SK-N-MC (cell line): ENCODE measurements around the gene HABP2.

Experiments
- EZH2 ChIP-seq: fragments of 200-600 bp; sonication (generic); IDR thresholded peaks from one replicate; pipeline ENCODE4 v1.6.1; 2017; ENCODE audit warnings: antibody characterized with exemption
- FOXP2 ChIP-seq: optimal IDR thresholded peaks from 2 replicates; pipeline ENCODE3; 2011; ENCODE audit warnings: mild to moderate bottlenecking, moderate library complexity; ENCODE audit not compliant: insufficient read depth; ENCODE audit errors: extremely low read length, control extremely low read depth
- POLR2AphosphoS5 ChIP-seq: IDR thresholded peaks from 2 replicates; pipeline ENCODE4 v1.6.1; 2012; ENCODE audit warnings: mild to moderate bottlenecking, low read depth, low read length, borderline replicate concordance

DNA sequence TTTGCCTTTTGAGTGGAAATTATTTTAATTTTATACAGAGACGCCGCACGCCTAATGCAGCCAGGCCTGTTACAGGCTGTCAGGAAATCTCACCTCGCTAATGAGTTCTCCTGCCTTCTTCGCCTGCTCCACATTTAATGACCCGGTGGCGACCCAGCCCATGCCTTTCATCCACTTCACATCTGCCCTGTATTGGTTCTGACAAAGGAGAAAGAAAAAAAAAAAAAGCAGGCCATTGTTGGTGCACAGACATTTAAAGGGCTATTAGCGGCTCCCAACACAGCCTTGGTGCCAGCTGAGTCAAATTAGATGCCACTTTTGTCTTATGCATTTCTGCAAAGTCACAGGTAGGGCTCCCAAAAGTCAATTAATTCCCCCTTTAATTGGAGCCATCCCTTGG, 67.7 kb downstream of the HABP2 start:
- TF ChIP-seq EZH2: no peak
- no peak for TF ChIP-seq POLR2AphosphoS5
- TF ChIP-seq FOXP2: no peak
